ENCODE results near the gene C6orf52.

The C6orf52 gene

GRCh38 chr6:10655508-10656055 is 38.8 kb downstream of the C6orf52 start:
- no peak for DNase-seq (ENCODE audit: low read depth, low spot score)

DNA sequence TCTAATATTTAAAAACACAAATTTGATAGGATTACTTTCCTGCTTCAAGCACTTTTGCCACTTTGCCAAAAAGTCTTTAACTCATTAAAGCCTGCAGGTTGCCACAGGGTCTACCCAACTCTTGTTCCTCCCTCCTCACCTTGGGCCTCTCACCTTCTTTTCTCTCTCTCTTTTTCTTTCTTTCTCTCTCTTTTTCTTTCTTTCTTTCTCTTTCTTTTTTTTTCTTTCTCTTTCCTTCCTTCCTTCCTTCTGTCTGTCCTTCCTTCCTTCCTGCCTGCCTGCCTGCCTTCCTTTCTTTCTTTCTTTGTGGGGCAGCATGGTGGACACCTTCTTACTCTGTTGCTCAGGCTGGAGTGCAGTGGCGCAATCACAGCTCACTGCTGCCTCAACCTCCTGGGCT is 50.2 kb downstream of the C6orf52 start:
- no peak for DNase-seq (ENCODE audit: low read depth, low spot score)

DNA sequence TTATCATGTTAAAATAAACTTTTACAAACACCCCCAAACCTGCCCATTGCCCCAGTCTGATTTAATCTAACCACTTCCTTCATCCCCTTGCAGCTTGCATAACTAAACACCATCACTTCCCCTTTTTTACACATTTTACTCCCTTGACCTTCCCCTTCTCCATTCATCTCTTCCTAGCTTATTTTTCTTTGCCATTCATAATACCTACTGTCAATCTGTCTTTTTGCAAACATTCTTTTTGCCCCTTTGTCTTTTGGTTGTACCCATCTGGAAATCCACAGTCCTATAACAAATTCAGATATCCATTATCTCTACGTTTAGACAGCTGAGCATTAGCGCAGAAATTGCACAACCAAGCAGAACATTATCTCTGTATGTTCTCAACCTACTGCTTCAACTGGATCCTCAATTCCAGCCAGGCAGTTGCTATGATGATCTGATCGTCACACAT is 51.2 kb downstream of the C6orf52 start:
- no peak for DNase-seq (ENCODE audit: low read depth, low spot score)

GRCh38 chr6:10641528-10641927 is 52.9 kb downstream of the C6orf52 start:
- DNase-seq (ENCODE audit: low read depth, low spot score) = no peak

DNA sequence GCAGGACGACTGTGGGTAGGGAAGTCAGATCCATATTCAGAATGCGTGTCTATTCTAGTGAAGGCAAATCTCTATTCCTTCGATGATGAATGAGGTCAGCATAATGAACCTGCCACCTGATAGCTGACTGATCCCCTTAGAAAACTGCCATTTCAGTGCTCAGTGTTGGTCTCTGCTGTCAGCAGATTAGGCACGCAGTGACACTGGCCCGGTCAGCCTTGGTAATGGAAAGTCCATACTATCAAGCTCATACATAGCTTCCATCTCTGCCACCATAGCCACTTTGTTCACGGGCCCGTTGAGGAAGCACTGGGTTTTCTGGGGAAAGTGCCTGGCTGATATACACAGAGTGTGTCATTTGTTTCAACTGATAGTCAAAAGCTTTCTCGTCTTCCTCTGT is 54.0 kb downstream of the C6orf52 start:
- DNase-seq (ENCODE audit: low read depth, low spot score) = no peak

- DNase-seq (ENCODE audit: low read depth, low spot score) = no peak
These were observed 61.2 kb downstream of the C6orf52 start for GRCh38 chr6:10633216-10633615.

- no peak for DNase-seq (ENCODE audit: low read depth, low spot score)
These were observed 64.2 kb downstream of the C6orf52 start for GRCh38 chr6:10630178-10630577.

DNA sequence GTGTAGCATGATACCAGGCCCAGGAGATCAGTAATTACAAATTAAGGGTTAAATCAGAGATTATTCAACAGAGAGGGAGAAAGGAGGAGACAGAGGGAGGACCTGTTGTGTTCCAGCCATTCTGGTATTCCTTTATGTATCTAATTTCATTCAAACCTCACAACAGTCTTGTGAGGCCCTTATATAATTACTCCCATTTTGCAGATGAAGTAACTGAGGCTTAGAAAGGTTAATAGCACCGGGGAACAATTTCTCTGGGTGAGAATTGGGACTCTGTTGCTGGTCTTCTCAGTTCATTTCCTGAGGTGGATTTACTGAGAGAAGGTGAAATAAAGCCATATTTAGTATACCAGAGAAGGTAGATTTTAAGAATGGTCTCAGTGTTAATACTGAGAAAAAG is 66.6 kb downstream of the C6orf52 start:
- DNase-seq (ENCODE audit: low read depth, low spot score) = no peak

DNA sequence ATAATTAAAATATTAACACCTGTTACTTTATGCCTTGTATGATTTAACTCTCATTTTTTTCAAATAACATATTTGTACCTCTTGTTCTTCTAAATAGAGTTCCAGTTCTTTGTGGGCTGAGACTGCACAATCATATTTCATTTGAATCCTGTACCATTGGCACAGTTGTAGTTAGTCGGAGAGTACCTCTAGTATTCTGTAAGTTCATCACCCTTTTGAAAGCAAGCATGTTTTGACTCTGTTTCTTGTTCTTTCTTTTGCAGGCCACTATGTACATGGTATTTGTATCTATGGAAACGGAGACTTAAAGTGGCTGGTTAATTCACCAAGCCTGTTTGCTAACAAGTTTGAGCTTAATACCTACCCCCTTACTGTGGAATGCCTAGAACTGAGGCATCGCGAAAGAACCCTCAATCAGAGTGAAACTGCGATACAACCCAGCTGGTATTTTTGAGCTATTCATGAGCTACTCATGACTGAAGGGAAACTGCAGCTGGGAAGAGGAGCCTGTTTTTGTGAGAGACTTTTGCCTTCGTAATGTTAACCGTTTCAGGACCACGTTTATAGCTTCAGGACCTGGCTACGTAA is 68.2 kb downstream of the C6orf52 start:
- no peak for DNase-seq (ENCODE audit: low read depth, low spot score)

DNA sequence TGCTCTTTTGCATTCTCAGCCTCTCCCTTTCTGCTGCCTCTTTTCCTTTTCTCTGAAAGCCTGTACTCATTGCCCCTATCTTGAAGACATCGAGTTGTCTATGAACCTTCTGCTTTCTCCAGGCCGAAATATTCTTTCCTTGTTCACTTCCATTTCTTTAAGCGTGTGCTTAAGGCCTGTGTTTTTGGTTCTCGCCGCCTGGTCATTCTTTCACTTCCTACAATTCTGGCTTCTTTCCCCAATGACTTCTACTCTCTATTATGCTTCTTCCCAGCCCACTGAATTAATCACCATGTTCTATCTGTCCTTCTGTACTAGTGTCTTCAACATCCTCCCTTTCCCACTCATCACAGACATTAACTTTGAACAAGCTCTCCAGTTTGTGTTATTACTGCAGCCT is 69.6 kb downstream of the C6orf52 start:
- DNase-seq (ENCODE audit: low read depth, low spot score) = no peak

- no peak for DNase-seq (ENCODE audit: low read depth, low spot score)
These were observed 72.6 kb downstream of the C6orf52 start for GRCh38 chr6:10621847-10622246.

All from brain pericyte (primary cell).